Hepatocyte (in vitro differentiated cells): ENCODE data around the gene SYTL3. TPM values are rescaled to one million over a fixed set of nuclear protein-coding genes. Genes with fewer than 3 reads are reported as not detected.

Experiments
- DNase-seq: peaks from one replicate; pipeline ENCODE4 v3.0.0-alpha.2; 2016; ENCODE audit warnings: low spot score
- H2AFZ ChIP-seq: fragments of 200-600 bp; sonication (generic); 2 replicates; pipeline ENCODE4 v1.6.0; 2016; ENCODE audit warnings: antibody characterized with exemption, mild to moderate bottlenecking
- H3K27ac ChIP-seq: fragments of 200-600 bp; sonication (generic); 2 replicates; pipeline ENCODE4 v1.5.1; 2016; ENCODE audit warnings: mild to moderate bottlenecking
- H3K27me3 ChIP-seq: fragments of 200-600 bp; sonication (generic); 2 replicates; pipeline ENCODE4 v1.6.1; 2016
- H3K36me3 ChIP-seq: fragments of 200-600 bp; sonication (generic); replicated peaks from 2 replicates; pipeline ENCODE4 v1.5.1; 2016; ENCODE audit warnings: low read depth; ENCODE audit not compliant: insufficient read depth
- H3K4me1 ChIP-seq: fragments of 200-600 bp; sonication (generic); 2 replicates; pipeline ENCODE4 v1.5.1; 2016; ENCODE audit warnings: mild to moderate bottlenecking, moderate library complexity; ENCODE audit not compliant: insufficient read depth
- H3K4me2 ChIP-seq: fragments of 200-600 bp; sonication (generic); 2 replicates; pipeline ENCODE4 v1.6.0; 2016
- H3K4me3 ChIP-seq: fragments of 200-600 bp; sonication (generic); 2 replicates; pipeline ENCODE4 v1.5.1; 2016; ENCODE audit warnings: mild to moderate bottlenecking
- H3K79me2 ChIP-seq: fragments of 200-600 bp; sonication (generic); 2 replicates; pipeline ENCODE4 v1.6.0; 2017; ENCODE audit warnings: mild to moderate bottlenecking
- H3K9me2 ChIP-seq: fragments of 200-600 bp; sonication (generic); replicated peaks from 2 replicates; pipeline ENCODE4 v1.6.0; 2017; ENCODE audit warnings: mild to moderate bottlenecking; ENCODE audit not compliant: insufficient read depth
- H3K9me3 ChIP-seq: fragments of 200-600 bp; sonication (generic); 2 replicates; pipeline ENCODE4 v1.5.1; 2016; ENCODE audit warnings: low read depth, mild to moderate bottlenecking
- H4K20me1 ChIP-seq: fragments of 200-600 bp; sonication (generic); 2 replicates; pipeline ENCODE4 v1.6.0; 2016; ENCODE audit warnings: mild to moderate bottlenecking; ENCODE audit not compliant: insufficient read depth, poor library complexity, severe bottlenecking
- CTCF ChIP-seq: fragments of 200-600 bp; sonication (generic); IDR thresholded peaks from 2 replicates; pipeline ENCODE4 v1.5.1; 2016; ENCODE audit warnings: antibody characterized with exemption, mild to moderate bottlenecking; ENCODE audit not compliant: poor library complexity
- EZH2 ChIP-seq: fragments of 200-600 bp; sonication (generic); IDR thresholded peaks from 2 replicates; pipeline ENCODE4 v1.6.1; 2016; ENCODE audit warnings: antibody characterized with exemption, mild to moderate bottlenecking, borderline replicate concordance
- EZH2phosphoT487 ChIP-seq: fragments of 200-600 bp; sonication (generic); IDR thresholded peaks from one replicate; pipeline ENCODE4 v1.6.1; 2018; ENCODE audit warnings: antibody characterized with exemption, mild to moderate bottlenecking, low read depth, moderate library complexity; ENCODE audit not compliant: unreplicated experiment, severe bottlenecking
- WGBS: methylation state at CpG from one replicate; pipeline ENCODE4 v1.1.6; 2016; ENCODE audit warnings: low lambda C conversion rate; ENCODE audit errors: missing lambda C conversion rate; 5-methylcytosine and 5-hydroxymethylcytosine counted together
- polyA plus RNA-seq: library from polyadenylated mRNA; unstranded; fragments of >200 nt; fragmentation: Nextera tagmentation; extraction: Ambion mirVana; gene quantifications from 2 replicates; pipeline ENCODE4 v1.2.1, GENCODE V29; 2016
- total RNA-seq: library from RNA; depleted of rRNA; stranded (reverse); fragments of >200 nt; gene quantifications from 2 replicates; pipeline ENCODE4 v1.2.3, GENCODE V29; 2014

SYTL3 gene
- total and polyA plus RNA-seq, 2 experiments from 2014 or later, result 1.4 to 1.5 TPM

DNA sequence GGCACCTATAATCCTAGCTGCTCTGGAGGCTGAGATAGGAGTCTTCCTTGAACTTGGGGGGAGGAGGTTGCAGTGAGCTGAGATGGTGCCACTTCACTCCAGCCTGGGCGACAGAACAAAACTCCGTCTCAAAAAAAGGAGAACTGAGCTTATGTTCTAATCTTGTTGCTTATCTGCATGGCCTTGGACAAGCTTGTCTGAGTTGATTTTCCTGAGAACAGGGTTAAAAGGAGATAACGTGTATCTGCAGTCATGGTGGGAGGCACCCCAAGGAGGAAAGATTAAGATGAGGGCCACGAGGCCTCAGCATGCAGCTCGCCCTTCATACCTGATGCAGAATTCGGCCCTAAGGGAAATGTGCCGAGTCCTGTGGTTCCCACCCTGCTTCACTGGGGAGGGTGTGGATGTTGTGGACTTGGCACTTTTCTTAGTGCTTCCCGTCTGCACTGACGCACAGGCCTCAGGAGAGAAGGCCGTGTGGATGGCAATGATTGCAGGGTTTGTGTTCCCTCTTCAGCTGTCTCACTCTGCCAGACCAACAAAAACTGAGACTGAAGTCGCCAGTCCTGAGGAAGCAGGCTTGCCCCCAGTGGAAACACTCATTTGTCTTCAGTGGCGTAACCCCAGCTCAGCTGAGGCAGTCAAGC lies 113.1 kb downstream of the SYTL3 start:
- Histone ChIP-seq H3K4me1 (peaks cover 25% of the 10 kb centered on the region), H3K4me3 (no peak overlapping the region), H3K36me3 (peaks cover 3% of the 10 kb centered on the region), H3K27ac (peak overlapping the region; percentile 88), H3K79me2 (no peaks in the 10 kb centered on the region), H4K20me1 (no peaks in the 10 kb centered on the region), H3K27me3 (no peaks in the 10 kb centered on the region), H3K9me2 (no peaks in the 10 kb centered on the region), H3K4me2 (peak overlapping the region; percentile 2), H2AFZ (no peak overlapping the region), H3K9me3 (no peaks in the 10 kb centered on the region)
- peak; percentile 53 for DNase-seq
- 48% methylated on average over 12 of the region's 12 CpGs for WGBS
- TF ChIP-seq CTCF, result no peak
- TF ChIP-seq EZH2phosphoT487, result no peak
- no peak for TF ChIP-seq EZH2

GRCh38 chr6:158763434-158764182 lies 113.8 kb downstream of the SYTL3 start:
- H3K27me3 ChIP-seq, result no peaks in the 10 kb centered on the region
- WGBS, result 72% methylated on average over 11 of the region's 11 CpGs
- TF ChIP-seq EZH2phosphoT487 (no peak), EZH2 (no peak), CTCF (no peak)
- no peaks in the 10 kb centered on the region for H3K9me2 ChIP-seq
- no peaks in the 10 kb centered on the region for H3K79me2 ChIP-seq
- DNase-seq, result peak; percentile 29
- H3K36me3 ChIP-seq, result peaks cover 3% of the 10 kb centered on the region
- H4K20me1 ChIP-seq, result no peaks in the 10 kb centered on the region
- peak overlapping the region; percentile 88 for H3K27ac ChIP-seq
- H3K4me1 ChIP-seq, result peaks cover 24% of the 10 kb centered on the region
- H3K4me2 ChIP-seq, result peak overlapping the region; percentile 2
- H2AFZ ChIP-seq, result no peak overlapping the region
- no peaks in the 10 kb centered on the region for H3K9me3 ChIP-seq
- H3K4me3 ChIP-seq, result no peak overlapping the region

DNA sequence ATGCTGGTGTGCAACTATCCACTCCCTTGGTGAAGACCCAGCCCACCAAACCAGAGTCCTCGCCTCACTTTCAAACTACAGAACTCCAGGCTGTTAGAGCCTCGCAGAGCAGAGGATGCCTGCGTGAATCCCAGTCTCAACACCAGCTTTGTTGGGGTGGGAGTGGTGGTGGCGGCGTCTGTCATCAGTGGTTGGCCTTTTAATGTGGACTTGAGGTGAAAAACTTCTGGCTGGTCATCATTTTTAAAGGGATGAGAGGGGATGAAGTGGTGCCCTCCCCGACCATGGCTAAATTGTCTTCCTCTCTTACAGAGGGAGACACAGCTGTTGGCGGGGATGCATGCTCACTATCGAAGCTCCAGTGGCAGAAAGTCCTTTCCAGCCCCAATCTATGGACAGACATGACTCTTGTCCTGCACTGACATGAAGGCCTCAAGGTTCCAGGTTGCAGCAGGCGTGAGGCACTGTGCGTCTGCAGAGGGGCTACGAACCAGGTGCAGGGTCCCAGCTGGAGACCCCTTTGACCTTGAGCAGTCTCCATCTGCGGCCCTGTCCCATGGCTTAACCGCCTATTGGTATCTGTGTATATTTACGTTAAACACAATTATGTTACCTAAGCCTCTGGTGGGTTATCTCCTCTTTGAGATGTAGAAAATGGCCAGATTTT lies 114.5 kb downstream of the SYTL3 start:
- peak; percentile 22 for DNase-seq
- H3K9me3 ChIP-seq, result no peaks in the 10 kb centered on the region
- H4K20me1 ChIP-seq, result no peaks in the 10 kb centered on the region
- peak overlapping the region; percentile 88 for H3K27ac ChIP-seq
- H3K79me2 ChIP-seq, result no peaks in the 10 kb centered on the region
- H3K4me1 ChIP-seq, result peaks cover 24% of the 10 kb centered on the region
- TF ChIP-seq CTCF, result no peak
- no peak for TF ChIP-seq EZH2phosphoT487
- TF ChIP-seq EZH2, result no peak
- 94% methylated on average over 14 of the region's 14 CpGs for WGBS
- no peaks in the 10 kb centered on the region for H3K9me2 ChIP-seq
- H3K36me3 ChIP-seq, result peaks cover 3% of the 10 kb centered on the region
- no peak overlapping the region for H3K4me3 ChIP-seq
- H3K4me2 ChIP-seq, result no peak overlapping the region
- H3K27me3 ChIP-seq, result no peaks in the 10 kb centered on the region
- no peak overlapping the region for H2AFZ ChIP-seq
